ENCODE measurements around the gene DHRS9.

DNA sequence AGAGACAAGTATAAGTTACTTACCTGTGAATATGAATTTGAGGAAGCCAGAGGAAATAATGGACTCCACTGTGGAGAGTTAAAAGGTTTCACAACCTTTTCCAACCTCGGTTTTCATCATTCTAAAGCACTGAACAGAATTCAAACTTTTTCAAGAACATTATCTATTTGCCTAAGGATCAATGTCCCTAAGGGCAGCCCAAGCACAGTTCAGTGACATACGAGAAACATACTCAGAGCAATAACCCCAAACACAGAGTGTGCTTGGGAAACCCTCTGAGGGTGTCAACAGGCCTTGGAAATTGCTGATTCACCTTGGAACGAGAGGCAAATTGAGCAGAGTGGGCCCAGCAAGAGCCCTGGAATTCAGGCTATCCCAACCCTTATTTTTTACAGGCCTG lies 38.2 kb upstream of the DHRS9 start, which contains the start of gene ABCB11:
- TF ChIP-seq, protein P1, sequence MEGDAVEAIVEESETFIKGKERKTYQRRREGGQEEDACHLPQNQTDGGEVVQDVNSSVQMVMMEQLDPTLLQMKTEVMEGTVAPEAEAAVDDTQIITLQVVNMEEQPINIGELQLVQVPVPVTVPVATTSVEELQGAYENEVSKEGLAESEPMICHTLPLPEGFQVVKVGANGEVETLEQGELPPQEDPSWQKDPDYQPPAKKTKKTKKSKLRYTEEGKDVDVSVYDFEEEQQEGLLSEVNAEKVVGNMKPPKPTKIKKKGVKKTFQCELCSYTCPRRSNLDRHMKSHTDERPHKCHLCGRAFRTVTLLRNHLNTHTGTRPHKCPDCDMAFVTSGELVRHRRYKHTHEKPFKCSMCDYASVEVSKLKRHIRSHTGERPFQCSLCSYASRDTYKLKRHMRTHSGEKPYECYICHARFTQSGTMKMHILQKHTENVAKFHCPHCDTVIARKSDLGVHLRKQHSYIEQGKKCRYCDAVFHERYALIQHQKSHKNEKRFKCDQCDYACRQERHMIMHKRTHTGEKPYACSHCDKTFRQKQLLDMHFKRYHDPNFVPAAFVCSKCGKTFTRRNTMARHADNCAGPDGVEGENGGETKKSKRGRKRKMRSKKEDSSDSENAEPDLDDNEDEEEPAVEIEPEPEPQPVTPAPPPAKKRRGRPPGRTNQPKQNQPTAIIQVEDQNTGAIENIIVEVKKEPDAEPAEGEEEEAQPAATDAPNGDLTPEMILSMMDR (IDR thresholded peaks at IDR 0.05 in 8 of 11, conservative IDR thresholded peaks at IDR 0.05 in 3 of 11): no peak
- TF ChIP-seq POLR2A (IDR thresholded peaks at IDR 0.05): no peak
